MV-4-11 (cell line): ENCODE results near the gene MCF2L.

Source experiments
- DNase-seq: peaks from one replicate; lab custom pipeline; 2025; lab: John Stamatoyannopoulos, UW

Gene MCF2L

DNA sequence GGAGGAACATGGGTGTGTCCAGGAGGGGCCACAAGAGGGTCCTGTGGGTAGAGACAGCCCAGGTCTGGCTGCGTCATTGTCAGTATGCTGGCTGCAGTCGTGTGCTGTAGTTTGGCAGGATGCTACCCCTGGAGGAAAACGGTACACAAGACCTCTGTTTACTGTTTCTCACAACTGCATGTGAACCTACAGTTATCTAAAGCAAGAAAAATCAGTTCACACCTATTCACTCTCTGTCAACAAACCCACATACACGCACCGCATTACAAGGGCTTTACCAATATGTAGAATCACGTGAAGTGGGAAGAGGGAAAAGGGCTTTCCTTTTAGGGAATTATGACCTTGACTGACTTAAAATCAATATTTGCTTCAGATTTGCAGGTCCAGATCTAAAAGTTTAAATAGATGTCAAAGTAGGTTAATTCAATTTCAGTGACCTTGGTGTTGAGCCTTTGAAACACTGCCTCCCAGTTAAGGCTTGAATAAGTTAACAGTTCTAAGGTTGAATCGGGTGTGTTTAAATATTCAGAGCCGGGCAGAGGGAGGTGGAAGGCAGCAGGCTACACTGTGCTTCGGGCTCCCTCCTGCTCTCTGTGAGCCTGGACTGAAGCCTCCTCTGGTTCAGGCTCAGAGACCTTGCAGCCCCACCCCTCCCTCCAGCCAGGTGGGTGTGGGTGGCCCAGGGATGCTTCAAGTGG lies 17.2 kb upstream of the MCF2L start:
- DNase-seq, result no peak

GRCh38 chr13:112952759-112953551 lies 16.1 kb upstream of the MCF2L start:
- DNase-seq, result no peak

DNA sequence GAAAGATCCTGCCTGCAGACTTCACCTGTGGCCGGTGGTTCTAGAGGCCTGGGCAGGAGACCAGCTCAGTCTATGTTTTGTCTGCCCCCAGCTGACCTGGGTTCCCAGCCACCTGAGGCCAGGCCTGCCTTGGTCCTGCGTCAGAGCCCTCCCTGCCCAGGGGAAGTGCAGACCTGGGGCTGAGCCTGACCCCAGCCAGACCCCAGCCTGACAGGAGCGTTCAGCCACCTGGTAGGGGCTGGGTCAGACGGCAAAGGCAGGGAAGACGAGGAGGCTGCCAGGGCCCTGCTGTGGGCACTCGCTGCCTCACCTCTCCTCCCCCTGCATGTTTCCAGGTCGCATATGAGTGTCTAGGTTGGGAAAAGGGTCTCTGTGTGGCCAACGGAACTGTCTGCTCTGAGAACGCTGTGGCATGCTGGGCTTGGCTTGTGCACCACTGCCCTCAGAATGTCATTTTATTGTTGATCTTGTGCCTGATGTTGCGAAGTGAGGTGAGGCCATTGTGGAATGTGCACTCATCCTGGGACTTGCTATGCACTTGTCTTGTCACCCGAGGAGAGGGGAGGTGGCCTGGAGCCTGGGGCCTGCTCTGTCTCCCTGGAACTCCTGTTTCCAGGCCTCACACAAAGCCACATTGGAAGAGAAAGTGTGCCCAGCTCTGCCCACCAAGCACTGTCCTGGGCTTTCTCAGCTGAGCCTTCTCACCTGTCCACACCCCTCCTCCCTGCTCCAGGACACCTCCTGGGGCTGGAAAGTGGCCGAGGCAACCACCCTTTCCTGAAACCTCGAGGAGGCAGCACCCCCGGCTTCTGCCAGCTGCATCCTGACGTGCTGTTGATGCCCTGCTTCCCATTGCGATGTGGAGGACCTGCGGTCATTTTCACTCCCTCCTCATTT lies 15.2 kb upstream of the MCF2L start:
- no peak for DNase-seq

DNA sequence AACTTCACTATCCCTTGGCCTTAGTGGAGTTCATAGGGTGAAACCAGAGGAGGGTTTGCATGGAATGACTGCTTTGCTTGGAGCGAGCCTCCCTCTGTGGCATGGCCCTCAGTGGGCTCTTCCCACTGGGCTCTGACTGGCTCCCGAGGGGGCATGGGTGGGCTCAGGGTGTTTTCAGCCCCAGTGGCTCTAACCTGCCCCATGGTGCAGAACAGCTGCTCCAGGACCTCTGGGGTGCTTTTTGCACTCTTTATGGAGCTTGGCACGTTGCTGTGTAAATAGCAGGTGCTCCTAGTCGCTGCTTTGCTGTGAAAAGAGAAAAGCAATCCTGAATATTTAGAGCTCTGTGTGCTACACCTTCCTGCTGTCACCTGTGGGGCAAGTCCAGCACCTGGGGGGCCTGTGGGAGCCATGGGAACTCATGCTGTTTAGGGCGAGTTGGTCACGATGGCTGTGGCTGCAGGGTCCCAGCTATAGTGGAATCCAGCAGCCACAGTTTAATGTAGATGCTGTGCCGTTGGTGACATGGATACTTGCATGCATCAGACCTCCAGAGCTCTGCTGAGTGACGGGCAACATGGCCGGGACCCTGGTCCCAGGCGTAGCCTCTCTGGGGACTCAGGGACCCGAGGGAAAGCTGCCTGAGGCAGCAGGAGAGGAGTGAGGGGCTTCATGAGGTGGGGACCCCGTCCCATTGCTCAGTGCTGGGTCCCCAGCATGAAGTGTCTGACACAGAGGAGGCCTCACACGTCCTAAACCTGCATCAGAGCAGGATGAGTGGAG lies 14.3 kb upstream of the MCF2L start:
- no peak for DNase-seq

GRCh38 chr13:112955271-112955937 lies 13.6 kb upstream of the MCF2L start:
- no peak for DNase-seq

GRCh38 chr13:112955956-112956355 lies 13.1 kb upstream of the MCF2L start:
- no peak for DNase-seq

DNA sequence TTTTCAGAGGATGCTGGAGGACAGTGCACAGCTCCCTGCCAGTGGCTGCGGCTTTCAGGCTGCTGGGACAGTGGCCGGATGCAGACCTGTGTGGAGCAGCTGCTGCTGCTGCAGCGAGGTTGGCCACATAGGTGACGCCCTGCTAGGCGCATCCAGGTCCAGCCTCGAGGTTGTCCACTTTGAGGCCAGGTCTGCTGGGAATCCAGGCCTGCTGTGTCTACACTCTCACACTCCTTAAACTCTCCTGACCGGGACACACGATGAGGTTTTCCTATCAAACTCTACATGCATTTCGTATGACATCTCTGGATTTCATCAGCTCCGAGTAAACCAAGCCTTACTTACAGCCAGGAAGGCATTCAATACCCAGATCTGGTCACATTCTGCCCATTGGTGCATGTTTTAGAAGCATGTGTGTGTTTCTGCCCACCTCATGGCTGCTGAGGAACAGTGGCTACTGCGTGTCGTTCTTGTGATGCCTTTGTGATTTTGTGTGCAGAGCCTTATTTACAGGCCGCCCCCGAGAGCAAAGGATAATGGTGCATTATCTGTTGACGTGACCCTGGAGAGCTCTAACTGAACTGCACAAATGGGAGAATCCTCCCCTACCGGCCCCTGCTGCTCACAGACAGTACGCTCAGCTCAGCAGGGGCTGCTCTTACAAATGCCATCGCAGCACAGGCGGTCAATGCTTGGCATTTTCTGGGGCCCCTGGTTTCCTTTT lies 12.3 kb upstream of the MCF2L start:
- no peak for DNase-seq

GRCh38 chr13:112957295-112957677 lies 11.7 kb upstream of the MCF2L start:
- no peak for DNase-seq

GRCh38 chr13:112958127-112958989 lies 10.7 kb upstream of the MCF2L start:
- DNase-seq, result no peak

DNA sequence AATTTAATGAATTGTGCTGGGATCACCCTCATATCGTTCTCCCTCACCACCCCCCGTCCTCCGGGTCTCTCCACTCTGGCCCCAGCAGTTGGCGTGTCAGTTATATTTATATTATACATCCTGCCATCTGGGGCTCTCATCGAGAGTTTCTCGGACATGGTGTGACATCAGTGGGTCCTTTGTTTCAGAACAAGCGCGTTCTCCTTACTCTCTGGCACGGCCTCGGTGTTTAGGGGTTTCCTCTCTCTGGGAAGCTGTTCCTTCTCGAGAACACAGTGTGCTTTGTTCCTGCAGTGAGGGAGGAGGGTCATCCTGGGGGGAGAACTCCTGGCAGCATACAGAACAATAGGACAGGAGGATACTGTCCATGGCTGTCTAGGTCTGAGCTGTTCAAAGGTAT lies 9.8 kb upstream of the MCF2L start:
- no peak for DNase-seq

DNA sequence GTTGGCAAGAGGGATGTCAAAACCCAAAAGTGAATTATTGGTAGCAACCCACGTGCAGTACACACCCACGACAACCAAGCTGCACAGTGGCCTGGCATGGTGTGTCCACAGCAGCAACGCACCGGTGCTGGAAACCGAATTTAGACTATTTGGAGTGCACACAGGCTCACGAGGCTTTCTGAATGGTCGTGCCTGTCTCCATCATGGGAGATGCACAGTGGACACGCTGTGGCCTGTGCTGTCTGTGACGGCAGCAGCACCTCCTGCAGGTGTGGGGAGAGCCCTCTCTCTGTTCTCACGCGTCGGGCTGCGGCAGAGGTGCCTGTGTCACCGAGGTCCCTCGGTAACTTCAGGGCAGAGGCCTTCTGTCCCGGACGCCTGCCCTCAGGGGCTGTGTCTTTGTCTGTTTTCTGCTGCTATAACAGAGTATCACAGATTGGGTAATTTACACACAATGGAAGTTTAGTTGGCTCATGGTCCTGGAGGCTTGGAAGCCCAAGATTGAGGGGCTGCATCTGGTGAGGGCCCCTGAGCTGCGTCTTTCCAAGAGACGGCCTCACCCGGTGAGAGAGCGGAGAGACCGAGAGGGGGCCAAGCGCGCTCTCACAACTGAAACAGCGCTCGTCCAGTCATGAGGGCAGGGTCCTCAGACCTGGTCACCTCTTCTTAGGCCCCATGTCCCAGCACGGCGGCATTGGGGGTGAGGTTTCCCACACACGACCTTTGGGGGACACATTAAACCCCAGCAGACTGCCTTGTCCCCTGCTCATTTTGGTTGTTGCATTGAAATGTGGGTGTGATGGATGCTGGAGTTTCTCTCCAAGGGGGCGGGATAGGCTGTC lies 9.1 kb upstream of the MCF2L start:
- no peak for DNase-seq

- no peak for DNase-seq
Observed at GRCh38 chr13:112960706-112961105, 8.3 kb upstream of the MCF2L start.

DNA sequence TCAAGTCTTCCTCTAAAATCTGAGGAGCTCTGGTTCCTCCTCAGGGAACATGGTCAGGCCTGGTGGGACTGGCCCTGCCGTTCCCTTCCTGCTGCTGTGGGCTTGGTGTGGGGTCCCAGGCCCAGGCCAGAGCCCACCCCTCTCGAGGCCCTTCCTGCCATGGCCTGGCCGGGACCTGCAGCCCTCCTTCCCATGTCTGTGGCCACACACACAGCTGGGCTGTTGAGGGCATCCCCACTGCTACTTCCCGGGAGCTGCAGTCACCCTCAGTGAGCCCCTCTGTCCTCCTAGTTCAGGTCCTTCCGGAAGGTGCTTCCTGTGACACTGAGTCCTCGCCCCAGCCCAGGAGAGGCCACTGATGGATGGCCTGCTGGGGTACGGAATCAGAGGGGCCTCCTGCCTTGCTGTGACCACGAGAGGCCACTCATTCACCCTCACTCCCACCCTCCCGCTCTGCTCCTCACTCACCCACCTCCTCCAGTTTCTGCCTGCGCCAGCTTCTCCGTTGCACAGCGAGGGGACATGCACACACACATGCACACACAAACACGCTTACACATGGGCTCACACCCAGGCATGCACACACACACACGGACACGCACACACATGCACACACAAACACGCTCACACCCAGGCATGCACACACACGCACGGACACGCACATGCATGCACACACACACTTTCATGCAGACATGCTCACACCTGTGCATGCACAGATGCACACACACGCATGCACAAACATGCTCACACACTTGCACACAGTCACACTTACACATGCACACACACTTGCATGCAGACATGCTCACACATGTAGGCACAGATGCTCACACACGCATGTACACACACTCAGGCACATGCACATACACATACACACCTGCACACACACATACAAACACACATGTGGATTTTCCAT lies 7.3 kb upstream of the MCF2L start:
- DNase-seq, result no peak

- DNase-seq, result no peak
Observed at GRCh38 chr13:112962396-112962795, 6.6 kb upstream of the MCF2L start.

DNA sequence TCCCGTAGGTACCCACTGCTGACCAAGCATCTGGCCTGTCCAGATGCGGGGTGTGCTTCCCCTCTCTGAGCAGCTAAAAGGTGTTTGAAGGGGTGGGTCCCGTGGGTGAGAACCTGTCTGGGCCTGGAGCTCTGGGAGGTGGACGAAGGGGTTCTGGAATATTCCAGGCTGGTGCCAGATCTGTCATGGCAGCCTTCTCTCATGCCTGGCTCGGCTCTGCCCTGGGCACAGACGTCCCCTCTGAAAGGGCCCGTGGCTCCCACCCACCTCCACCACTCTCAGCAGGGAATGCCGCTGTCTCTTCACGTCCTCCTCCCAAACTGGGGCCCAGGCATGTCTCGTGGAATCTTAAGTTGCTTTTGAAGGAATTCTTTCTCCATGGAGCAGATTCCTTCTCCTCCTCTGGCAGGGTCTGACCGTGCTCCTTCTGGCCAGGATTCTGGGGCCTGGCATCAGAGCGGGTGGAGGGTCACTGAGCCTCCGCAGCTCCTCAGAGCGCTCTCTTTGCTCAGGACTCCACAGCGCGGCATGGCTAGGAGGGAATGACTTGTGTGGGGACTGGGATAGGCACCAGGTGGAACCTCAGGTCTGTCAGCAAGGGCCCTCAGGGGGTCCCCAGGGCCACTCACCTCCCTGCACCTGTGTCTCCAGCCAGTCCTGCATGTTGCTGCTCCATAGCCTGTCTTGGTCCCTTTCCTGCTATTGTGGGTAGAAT lies 5.9 kb upstream of the MCF2L start:
- no peak for DNase-seq

GRCh38 chr13:112963641-112964040 lies 5.4 kb upstream of the MCF2L start:
- DNase-seq, result no peak

DNA sequence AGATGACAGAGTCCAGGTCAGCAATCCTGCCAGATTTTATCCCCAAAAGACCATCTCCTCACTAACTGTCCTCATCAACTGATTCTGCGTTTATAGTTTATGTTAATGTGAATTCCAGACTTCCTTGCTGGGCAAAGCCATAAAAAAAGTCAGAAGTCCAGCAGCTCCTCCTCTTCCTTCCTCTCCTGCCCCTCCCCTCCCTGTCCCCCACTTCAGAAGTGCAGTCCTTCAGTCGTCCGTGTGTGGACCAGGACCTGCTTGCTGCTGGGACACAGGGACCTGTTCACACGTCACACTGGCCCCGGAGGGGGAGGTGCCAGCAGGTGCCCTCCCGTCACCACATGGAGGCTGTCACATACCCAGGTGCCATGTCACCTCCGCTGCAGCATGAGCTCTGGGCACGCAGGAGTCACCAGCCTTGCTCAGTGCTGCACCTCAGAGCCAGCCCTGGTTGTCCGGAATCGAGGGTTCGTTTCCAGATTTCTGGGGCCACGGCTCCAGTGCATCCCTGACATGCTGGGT lies 4.0 kb upstream of the MCF2L start:
- DNase-seq, result no peak
